ENCODE measurements around the gene SSTR5. TPM values are rescaled to one million over a fixed set of nuclear protein-coding genes. Genes with fewer than 3 reads are reported as not detected.
"Not testable (repeated sequence)": the region's sequence is repeated elsewhere in the genome, so short reads cannot be mapped to it uniquely, and the experiment has no call there.

The SSTR5 gene
- polyA plus RNA-seq (2014; cell fraction: cytosol; rRNA removed): 0.82 and 1.2 TPM in 2 replicates
- polyA plus RNA-seq (2014; cell fraction: nucleus; rRNA removed): 1.6 TPM in 1 of 2 replicates, not detected in the other

GRCh38 chr16:1072526-1073261 lies at the start of gene SSTR5:
SSTR5 (plus strand) TSS chr16:1072747; CDS start chr16:1078869, 6,122 bp downstream.
- no peak for DNase-seq (ENCODE audit: low spot score)

- no peak for DNase-seq (ENCODE audit: low spot score)
Observed at GRCh38 chr16:1024138-1024537, 48.4 kb upstream of the SSTR5 start.

GRCh38 chr16:1025183-1025809 lies 47.3 kb upstream of the SSTR5 start:
- DNase-seq (ENCODE audit: low spot score): not testable (repeated sequence)

GRCh38 chr16:1026057-1026783 lies 46.3 kb upstream of the SSTR5 start:
- DNase-seq (ENCODE audit: low spot score): no peak

- DNase-seq (ENCODE audit: low spot score): no peak
Observed at GRCh38 chr16:1026784-1027500, 45.6 kb upstream of the SSTR5 start.

- no peak for DNase-seq (ENCODE audit: low spot score)
Observed at GRCh38 chr16:1027501-1027815, 45.1 kb upstream of the SSTR5 start.

- DNase-seq (ENCODE audit: low spot score): no peak
Observed at GRCh38 chr16:1028056-1028455, 44.5 kb upstream of the SSTR5 start.

GRCh38 chr16:1028524-1029258 lies 43.9 kb upstream of the SSTR5 start:
- no peak for DNase-seq (ENCODE audit: low spot score)

GRCh38 chr16:1029259-1029545 lies 43.3 kb upstream of the SSTR5 start:
- no peak for DNase-seq (ENCODE audit: low spot score)

- no peak for DNase-seq (ENCODE audit: low spot score)
Observed at GRCh38 chr16:1030473-1030901, 42.1 kb upstream of the SSTR5 start.

GRCh38 chr16:1031666-1032065 lies 40.9 kb upstream of the SSTR5 start:
- DNase-seq (ENCODE audit: low spot score): no peak

GRCh38 chr16:1032607-1033006 lies 39.9 kb upstream of the SSTR5 start:
- no peak for DNase-seq (ENCODE audit: low spot score)

GRCh38 chr16:1033128-1033679 lies 39.3 kb upstream of the SSTR5 start:
- DNase-seq (ENCODE audit: low spot score): no peak

- no peak for DNase-seq (ENCODE audit: low spot score)
Observed at GRCh38 chr16:1034230-1035065, 38.1 kb upstream of the SSTR5 start.

GRCh38 chr16:1035066-1035415 lies 37.5 kb upstream of the SSTR5 start:
- DNase-seq (ENCODE audit: low spot score): no peak

GRCh38 chr16:1036166-1036565 lies 36.4 kb upstream of the SSTR5 start:
- no peak for DNase-seq (ENCODE audit: low spot score)

- no peak for DNase-seq (ENCODE audit: low spot score)
Observed at GRCh38 chr16:1036726-1037393, 35.7 kb upstream of the SSTR5 start.

- no peak for DNase-seq (ENCODE audit: low spot score)
Observed at GRCh38 chr16:1037394-1038257, 34.9 kb upstream of the SSTR5 start.

- DNase-seq (ENCODE audit: low spot score): no peak
Observed at GRCh38 chr16:1038932-1039331, 33.6 kb upstream of the SSTR5 start.

All from SK-N-DZ (cell line).